WI38 (cell line): Measurements from ENCODE around the gene ADCK1.

Source experiments
- H3K4me3 ChIP-seq: 2 replicates; pipeline ENCODE4 v1.5.1; 2011; ENCODE audit warnings: low read depth, mild to moderate bottlenecking, control low read depth, low read length
- CTCF ChIP-seq: IDR thresholded peaks from 2 replicates; pipeline ENCODE4 v1.5.1; 2012; ENCODE audit warnings: low read depth, mild to moderate bottlenecking, control low read depth, low read length

The ADCK1 gene

DNA sequence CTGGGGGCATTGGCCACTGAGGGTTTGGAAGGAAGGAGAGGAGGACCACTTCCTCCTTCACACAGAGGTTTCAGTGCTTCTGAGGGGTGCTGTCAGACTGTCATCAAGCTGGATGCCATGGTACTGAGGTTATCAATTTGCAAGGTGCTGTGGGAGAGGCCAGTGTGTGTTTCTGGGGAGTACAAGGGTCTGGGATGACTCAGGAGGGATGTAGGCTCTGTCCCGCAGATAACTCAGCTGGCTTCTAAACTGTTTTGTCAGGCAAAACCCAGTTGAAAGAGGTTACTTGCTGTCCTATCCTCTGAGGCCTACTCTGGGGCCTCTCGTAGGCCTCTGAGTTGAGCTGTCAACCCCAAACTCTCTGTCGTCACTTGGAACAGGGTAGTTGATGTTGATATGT, 22.8 kb downstream of the ADCK1 start:
- no peak overlapping the region for H3K4me3 ChIP-seq
- TF ChIP-seq CTCF, result no peak

- TF ChIP-seq CTCF, result no peak
Observed at GRCh38 chr14:77823378-77823777, 23.5 kb downstream of the ADCK1 start.

DNA sequence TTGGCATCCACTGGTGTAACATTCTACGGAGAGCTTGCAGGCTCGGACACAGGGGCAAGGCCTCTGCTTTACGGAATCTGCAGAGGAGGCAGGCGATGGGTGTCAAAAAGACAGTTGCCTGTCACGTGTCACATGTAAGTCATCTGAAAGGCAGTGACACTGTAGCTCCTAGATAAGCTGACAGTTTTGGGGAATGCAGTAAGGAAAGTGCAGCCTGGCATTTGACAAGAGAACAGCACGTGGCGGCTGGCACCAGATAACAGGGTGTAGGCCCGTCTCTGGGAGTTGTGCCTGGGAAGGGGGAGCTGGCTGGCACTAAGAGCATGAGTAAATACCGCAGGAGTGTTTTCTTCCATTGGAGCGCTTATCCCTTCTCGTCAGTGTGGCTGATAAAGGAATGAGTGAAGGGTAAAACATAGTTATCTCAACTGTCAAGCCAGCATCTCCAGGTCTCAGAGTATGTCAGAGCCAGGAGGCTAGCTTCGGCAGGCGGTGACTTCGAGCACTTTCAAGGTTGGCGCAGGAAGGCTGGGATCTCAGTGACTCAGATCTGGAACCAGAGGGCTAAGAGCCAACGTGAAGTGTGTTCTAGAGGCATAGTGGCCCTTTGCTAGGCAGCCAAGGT, 26.1 kb downstream of the ADCK1 start:
- no peak overlapping the region for H3K4me3 ChIP-seq
- no peak for TF ChIP-seq CTCF

More at GRCh38 chr14:77823378-77823777, 23.5 kb downstream of the ADCK1 start:
- no peak overlapping the region for H3K4me3 ChIP-seq

- TF ChIP-seq CTCF, result no peak
- H3K4me3 ChIP-seq, result no peak overlapping the region
Observed at GRCh38 chr14:77830692-77831091, 30.8 kb downstream of the ADCK1 start.

- no peak for TF ChIP-seq CTCF
Observed at GRCh38 chr14:77832297-77832696, 32.4 kb downstream of the ADCK1 start.

DNA sequence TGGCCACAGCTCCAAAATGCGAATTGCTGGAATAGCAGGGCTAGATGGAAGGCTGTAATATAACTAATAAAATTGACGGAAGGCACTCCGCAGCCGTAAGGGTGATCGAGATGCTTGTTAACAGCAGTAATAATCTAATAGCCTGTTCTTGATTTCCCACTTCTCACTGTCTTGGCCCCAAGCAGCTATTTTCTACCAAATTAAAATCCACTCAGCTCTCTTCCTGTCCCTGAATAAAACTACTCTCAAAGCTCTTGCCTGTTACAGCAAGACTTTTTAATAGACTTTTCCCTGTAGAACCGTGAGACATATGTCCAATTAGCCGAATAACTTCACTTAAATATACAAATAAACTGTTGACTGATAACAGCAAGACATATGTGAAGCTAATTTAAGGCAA, 38.0 kb downstream of the ADCK1 start:
- no peak overlapping the region for H3K4me3 ChIP-seq

More at GRCh38 chr14:77832297-77832696, 32.4 kb downstream of the ADCK1 start:
- no peak overlapping the region for H3K4me3 ChIP-seq

More for the DNA sequence above, 38.0 kb downstream of the ADCK1 start:
- no peak for TF ChIP-seq CTCF
